Activated T-cell treated with anti-CD3 and anti-CD28 coated beads, Interleukin-2, amount 50 U/mL, for 24 hours (primary cell): ENCODE measurements around the gene FXYD1.
"Not testable (repeated sequence)": the region's sequence is repeated elsewhere in the genome, so short reads cannot be mapped to it uniquely, and the experiment has no call there.

Experiments used
- DNase-seq: peaks from one replicate; pipeline ENCODE4 v3.0.0-alpha.2; 2020
- H3K27ac Mint-ChIP-seq: 2 replicates; pipeline ENCODE4 v1.8.0; 2020; ENCODE audit warnings: mild to moderate bottlenecking, mixed read lengths
- H3K27me3 Mint-ChIP-seq: 2 replicates; pipeline ENCODE4 v1.8.0; 2020; ENCODE audit warnings: mixed read lengths
- H3K36me3 Mint-ChIP-seq: 2 replicates; pipeline ENCODE4 v1.8.0; 2020; ENCODE audit warnings: low read depth, mixed read lengths
- H3K4me1 Mint-ChIP-seq: 2 replicates; pipeline ENCODE4 v1.8.0; 2020; ENCODE audit warnings: low read depth, mixed read lengths
- H3K4me3 Mint-ChIP-seq: 2 replicates; pipeline ENCODE4 v1.8.0; 2020; ENCODE audit warnings: mild to moderate bottlenecking, moderate library complexity, mixed read lengths
- H3K9me3 Mint-ChIP-seq: 2 replicates; pipeline ENCODE4 v1.8.0; 2020; ENCODE audit warnings: mixed read lengths

The FXYD1 gene

DNA sequence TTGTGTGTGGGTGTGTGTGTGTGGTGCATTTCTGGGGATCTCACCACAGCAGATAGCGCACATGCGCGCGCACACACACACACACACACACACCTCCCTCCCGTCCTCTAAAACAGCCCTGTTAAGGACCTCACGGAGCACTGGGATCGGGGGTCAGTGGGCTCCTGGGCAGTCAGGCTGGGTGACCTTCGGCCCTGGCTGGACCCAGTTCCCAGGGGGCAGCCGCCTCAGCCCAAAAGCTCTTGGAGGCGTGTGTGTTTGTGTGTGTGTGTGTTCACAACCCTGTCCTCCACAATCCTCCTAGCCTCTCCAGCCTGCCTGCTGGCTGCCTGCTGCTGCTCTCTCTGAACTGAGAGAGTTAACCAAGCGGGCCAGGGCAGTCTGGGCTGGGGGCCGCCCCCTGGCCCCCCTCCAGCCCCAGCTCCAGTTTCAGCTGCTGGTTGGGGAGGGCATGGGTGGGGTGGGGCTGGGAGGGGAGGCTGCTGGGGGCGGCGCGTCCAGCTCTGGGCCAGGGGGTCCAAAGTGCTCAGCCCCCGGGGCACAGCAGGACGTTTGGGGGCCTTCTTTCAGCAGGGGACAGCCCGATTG is at the start of gene FXYD1:
FXYD1 (plus strand) TSS at position 520 of the 588 bp plus-strand sequence. CDS start 1,256 bp downstream, outside the sequence.
- Mint-ChIP-seq H3K27me3 (peaks cover 6% of the 10 kb centered on the region), H3K4me1 (peaks cover 32% of the 10 kb centered on the region), H3K4me3 (no peak within 1 kb of the TSS), H3K36me3 (no peaks in the 10 kb centered on the region), H3K9me3 (no peaks in the 10 kb centered on the region), H3K27ac (no peak within 1 kb of the TSS)
- no peak for DNase-seq

DNA sequence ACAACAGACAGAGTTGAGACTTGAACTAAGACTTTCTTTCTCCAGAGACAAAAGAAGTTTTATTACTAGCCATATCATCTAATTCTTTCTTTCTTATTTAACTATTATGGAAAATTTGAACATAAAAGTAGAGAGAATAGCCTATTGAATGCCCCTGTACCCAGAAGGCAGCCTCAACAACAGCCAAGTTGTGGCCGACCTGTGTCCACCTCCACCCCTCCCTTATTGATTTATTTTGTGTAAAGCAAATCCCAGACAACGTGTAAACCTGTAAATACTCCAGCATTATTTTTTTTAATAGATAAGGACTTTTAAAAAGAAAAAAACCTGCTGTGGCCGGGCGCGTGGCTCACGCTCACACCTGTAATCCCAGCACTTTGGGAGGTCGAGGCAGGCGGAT is 49.1 kb upstream of the FXYD1 start:
- no peaks in the 10 kb centered on the region for H3K9me3 Mint-ChIP-seq
- DNase-seq: no peak
- no peak overlapping the region for H3K27ac Mint-ChIP-seq
- no peak overlapping the region for H3K4me3 Mint-ChIP-seq
- no peaks in the 10 kb centered on the region for H3K36me3 Mint-ChIP-seq
- peaks cover 11% of the 10 kb centered on the region for H3K27me3 Mint-ChIP-seq
- H3K4me1 Mint-ChIP-seq: peaks cover 8% of the 10 kb centered on the region

DNA sequence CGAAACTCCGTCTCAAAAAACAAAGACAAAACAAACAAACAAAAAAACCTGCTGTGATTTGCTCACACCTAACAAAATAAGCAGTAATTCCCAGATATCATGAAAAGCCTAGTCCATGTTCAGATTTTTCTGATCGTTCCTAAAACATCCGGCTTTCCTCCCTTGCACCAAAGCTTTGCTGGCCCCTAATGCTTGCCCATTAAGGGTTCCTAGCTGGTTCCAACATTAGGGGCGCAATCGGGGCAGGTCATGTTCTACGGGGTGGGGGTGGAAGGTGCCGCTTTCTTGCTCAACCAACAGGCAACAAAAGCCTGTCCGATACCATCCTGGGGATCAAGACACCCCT is 48.5 kb upstream of the FXYD1 start:
- H3K9me3 Mint-ChIP-seq: no peaks in the 10 kb centered on the region
- peaks cover 11% of the 10 kb centered on the region for H3K27me3 Mint-ChIP-seq
- no peak for DNase-seq
- H3K27ac Mint-ChIP-seq: no peak overlapping the region
- H3K4me1 Mint-ChIP-seq: peaks cover 8% of the 10 kb centered on the region
- no peaks in the 10 kb centered on the region for H3K36me3 Mint-ChIP-seq
- no peak overlapping the region for H3K4me3 Mint-ChIP-seq

DNA sequence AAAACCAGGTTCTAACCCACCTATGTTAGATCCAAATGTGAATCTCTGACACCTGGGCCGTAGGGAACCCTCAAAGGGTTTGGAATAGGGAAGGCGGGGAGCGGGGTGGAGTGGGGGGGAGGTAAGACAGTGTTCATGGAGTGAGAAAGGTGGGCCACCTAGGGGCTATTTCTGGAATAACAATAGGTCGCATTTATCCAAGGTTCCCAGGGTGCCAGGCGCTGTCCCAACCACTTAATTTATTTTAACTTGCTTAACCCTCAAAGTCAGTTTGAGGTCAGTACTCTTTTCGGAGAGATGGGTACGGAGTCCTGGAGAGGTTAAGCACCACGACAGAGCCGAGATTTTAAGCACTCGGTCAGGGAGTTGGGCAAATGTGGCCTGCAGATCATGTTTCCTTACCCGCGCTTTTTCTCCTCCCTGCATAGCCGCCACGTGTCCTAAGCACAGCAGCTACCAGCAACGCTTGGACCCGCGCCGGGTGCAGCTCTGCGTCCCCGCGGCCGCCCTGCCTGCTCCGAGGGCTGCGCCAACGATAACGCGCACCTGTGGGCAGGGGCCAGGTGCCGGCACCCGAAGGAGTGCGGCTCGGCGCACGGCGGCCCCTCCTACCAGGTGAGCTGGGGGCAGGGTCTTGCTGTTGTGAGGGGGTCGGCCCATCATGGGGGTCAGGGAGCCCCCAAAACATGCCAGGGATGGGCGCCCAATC is 48.0 kb upstream of the FXYD1 start:
- peak; percentile 50 for DNase-seq
- peak overlapping the region; percentile 23 for H3K4me3 Mint-ChIP-seq
- no peak overlapping the region for H3K27ac Mint-ChIP-seq
- no peaks in the 10 kb centered on the region for H3K36me3 Mint-ChIP-seq
- H3K27me3 Mint-ChIP-seq: peaks cover 11% of the 10 kb centered on the region
- peaks cover 7% of the 10 kb centered on the region for H3K4me1 Mint-ChIP-seq
- no peaks in the 10 kb centered on the region for H3K9me3 Mint-ChIP-seq

DNA sequence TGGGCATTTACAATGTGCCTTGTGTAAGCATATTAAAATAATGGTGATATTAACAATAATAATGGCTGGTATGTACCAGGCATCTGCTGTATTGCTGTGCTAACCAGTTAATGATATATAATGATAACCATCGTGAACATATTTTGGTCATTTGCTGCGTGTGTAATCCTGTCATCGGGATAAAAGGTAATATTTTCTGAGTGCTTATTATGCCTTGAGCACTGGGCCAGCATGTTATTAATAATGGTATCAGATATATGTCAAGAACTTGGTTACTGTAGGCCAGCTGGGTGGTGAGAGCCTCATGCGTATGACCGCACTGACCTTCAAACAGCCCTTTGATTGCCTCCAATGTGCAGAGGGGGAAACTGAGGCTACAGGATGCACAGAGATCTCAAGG is 45.2 kb upstream of the FXYD1 start:
- Mint-ChIP-seq H3K27me3 (peaks cover 11% of the 10 kb centered on the region), H3K4me3 (no peak overlapping the region), H3K27ac (no peak overlapping the region), H3K36me3 (no peaks in the 10 kb centered on the region), H3K4me1 (peaks cover 5% of the 10 kb centered on the region), H3K9me3 (no peaks in the 10 kb centered on the region)
- DNase-seq: no peak

DNA sequence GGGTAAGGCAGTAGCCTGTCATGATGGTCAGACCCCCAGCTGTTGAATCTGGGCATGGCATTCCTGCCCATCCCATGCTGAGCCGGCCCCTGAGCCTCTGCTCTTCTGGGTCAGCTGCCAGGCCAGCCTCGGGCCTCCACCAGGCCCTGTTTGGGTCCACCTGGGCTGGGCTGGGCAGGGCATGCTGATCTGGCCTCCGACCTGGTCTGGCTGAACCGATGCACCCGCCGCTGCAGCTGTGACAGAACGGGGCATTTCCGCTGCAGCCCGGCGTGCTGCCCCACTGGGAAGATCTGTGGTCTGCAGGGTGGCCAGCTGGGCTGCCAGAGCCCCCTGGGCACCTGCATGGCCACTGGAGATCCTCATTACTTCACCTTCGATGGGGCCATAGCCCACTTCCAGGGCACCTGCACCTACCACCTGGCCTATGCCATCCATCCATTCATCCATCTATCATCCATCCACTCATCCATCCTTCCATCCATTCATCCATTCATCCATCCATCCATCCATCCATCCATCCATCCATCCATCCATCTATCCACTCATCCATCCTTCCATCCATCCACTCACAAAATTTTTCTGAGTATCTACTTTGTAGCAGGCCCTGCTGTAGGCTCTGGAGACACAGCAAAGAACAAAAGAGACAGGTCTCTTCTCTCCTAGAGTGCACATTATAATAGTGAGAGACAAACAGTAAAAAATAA is 44.5 kb upstream of the FXYD1 start:
- H3K9me3 Mint-ChIP-seq: no peaks in the 10 kb centered on the region
- no peaks in the 10 kb centered on the region for H3K36me3 Mint-ChIP-seq
- no peak overlapping the region for H3K27ac Mint-ChIP-seq
- H3K4me1 Mint-ChIP-seq: peaks cover 5% of the 10 kb centered on the region
- DNase-seq: no peak
- H3K27me3 Mint-ChIP-seq: peaks cover 11% of the 10 kb centered on the region
- H3K4me3 Mint-ChIP-seq: no peak overlapping the region

DNA sequence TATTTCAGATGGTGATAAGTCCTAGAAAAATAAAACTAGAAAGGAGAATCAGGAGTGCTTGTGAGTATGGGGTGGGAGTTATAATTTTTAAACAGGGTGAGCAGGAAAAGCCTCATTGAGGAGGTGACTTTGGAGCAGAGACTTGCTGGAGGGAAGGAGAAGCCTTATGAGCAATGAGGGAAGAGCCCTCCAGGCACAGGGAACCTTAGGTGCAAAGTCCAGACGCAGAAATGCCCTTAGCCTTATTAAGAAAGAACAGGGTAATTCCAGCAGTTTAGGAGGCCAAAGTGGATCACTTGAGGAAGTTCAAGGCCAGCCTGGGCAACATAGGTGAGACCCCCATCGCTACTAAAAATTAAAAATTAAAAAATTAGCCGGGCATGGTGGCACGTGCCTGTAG is 44.0 kb upstream of the FXYD1 start:
- H3K27ac Mint-ChIP-seq: no peak overlapping the region
- H3K4me3 Mint-ChIP-seq: no peak overlapping the region
- no peaks in the 10 kb centered on the region for H3K36me3 Mint-ChIP-seq
- H3K27me3 Mint-ChIP-seq: peaks cover 11% of the 10 kb centered on the region
- H3K4me1 Mint-ChIP-seq: peaks cover 5% of the 10 kb centered on the region
- no peak for DNase-seq
- H3K9me3 Mint-ChIP-seq: no peaks in the 10 kb centered on the region

DNA sequence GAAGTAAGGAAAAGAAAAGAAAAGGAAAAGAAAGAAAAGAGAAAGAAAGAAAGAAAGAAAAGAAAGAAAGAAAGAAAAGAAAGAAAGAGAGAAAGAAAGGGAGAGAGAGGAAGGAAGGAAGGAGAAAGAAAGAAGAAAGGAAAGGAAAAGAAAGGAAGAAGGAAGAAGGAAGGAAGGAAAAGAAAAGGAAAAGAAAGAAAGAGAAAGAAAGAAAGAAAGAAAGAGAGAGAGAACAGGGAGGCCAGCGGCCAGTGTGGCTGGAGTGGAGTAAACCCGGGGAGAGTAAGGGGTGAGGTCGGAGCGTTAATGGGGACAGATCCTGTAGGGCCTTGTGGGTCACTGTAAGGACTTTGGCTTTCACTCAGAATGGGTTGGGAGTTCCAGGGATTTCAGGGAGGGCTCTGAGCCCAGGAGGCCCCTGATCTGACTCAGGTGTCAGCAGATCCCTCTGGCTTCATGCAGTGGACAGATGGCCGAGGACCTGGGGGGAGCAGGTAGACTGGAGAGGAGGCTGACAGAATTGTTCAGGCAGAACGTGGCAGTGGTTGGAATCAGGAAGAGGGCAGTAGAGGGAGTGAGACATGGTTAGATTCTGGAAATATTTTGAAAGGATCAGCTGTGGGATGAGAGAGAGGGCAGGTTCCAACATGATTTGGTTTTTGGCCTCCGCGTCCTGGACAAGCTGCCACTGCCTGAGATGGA is 42.8 kb upstream of the FXYD1 start:
- no peaks in the 10 kb centered on the region for H3K9me3 Mint-ChIP-seq
- no peaks in the 10 kb centered on the region for H3K4me1 Mint-ChIP-seq
- no peak overlapping the region for H3K4me3 Mint-ChIP-seq
- no peak for DNase-seq
- H3K27ac Mint-ChIP-seq: no peak overlapping the region
- H3K27me3 Mint-ChIP-seq: peaks cover 3% of the 10 kb centered on the region
- no peaks in the 10 kb centered on the region for H3K36me3 Mint-ChIP-seq

DNA sequence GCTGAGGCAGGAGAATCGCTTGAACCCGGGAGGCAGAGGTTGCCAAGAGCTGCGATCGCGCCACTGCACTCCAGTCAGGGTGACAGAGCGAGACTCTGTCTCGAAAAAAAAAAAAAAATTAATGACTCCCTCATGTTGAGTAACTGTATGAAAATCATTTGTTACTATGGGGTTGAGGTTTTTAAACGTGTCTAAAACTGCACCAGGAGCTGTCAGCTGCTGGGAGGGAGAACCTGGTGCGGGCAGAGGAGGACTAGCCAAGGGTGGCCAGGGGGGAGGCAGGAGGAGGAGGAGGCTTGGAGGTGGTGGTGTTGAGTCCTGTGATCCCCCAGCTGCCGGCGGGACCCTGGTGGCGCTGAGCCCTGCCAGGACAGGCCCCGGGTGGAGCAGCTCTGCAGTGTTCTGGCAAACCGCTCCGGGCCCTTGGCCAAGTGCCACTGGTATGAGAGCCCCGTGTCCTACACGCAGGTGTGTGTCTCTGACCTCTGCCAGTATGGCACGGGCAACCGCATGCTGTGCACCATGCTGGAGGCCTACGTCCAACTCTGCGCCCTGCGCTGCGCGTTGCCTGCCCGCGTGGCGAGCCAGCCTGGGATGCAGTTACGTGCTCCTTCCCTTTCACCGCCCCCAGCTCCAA is 40.1 kb upstream of the FXYD1 start:
- Mint-ChIP-seq H3K27me3 (no peaks in the 10 kb centered on the region), H3K36me3 (no peaks in the 10 kb centered on the region), H3K9me3 (no peaks in the 10 kb centered on the region), H3K4me3 (no peak overlapping the region), H3K4me1 (no peaks in the 10 kb centered on the region), H3K27ac (no peak overlapping the region)
- no peak for DNase-seq

DNA sequence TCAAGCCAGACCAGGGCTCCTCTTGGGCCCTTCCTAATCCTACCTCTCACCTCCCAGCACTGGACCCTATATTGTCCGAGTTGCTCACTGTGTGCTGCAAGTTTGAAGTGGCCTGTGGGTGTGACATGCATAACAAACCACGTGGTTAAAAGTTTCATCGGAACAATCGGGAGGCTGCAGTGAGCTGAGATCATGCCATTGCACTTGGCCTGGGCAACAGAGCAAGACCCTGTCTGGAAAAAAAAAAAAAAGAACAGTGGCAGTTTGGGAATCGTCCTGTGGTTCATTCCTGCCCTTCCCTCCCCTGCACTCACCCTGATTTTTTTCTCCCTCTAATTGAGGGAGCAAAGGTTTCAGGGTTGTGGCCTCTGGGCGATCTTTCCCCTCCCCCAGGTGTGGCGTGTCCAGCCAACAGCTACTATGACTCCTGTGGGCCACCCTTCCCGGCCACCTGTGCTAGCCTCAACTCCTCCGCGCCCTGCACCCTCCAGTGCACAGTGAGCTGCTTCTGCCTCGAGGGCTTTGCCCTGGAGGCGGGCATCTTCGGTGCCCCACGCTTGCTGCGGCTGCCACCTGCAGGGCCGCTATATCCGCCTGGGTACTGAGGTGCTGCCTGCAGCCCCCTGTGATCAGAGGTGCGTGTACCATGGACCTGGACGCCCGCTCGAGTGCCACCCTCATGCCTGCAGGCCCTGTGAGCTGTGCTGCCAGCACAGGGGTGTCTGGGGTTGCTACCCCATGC is 39.3 kb upstream of the FXYD1 start:
- Mint-ChIP-seq H3K27ac (no peak overlapping the region), H3K9me3 (no peaks in the 10 kb centered on the region), H3K4me1 (no peaks in the 10 kb centered on the region), H3K4me3 (no peak overlapping the region), H3K36me3 (no peaks in the 10 kb centered on the region), H3K27me3 (no peaks in the 10 kb centered on the region)
- DNase-seq: no peak

DNA sequence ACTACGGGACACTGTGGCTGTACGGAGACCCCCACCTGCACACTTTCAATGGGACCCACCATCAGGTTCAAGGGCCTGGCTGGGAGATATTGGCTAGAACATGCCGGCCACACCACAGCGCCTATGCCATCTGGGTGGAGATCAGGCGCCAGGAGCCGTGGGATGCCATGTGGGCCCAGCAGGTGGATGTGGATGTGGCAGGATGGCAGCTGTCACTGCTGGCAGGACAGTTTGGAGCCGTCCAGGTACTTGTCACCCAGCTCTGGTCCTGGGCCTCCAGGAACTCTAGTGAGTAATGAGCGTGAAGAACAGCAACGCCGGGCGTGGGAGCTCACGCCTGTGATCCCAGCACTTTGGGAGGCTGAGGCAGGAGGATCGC is 38.7 kb upstream of the FXYD1 start:
- Mint-ChIP-seq H3K4me3 (no peak overlapping the region), H3K36me3 (no peaks in the 10 kb centered on the region), H3K27me3 (no peaks in the 10 kb centered on the region), H3K4me1 (no peaks in the 10 kb centered on the region), H3K9me3 (no peaks in the 10 kb centered on the region), H3K27ac (no peak overlapping the region)
- no peak for DNase-seq

DNA sequence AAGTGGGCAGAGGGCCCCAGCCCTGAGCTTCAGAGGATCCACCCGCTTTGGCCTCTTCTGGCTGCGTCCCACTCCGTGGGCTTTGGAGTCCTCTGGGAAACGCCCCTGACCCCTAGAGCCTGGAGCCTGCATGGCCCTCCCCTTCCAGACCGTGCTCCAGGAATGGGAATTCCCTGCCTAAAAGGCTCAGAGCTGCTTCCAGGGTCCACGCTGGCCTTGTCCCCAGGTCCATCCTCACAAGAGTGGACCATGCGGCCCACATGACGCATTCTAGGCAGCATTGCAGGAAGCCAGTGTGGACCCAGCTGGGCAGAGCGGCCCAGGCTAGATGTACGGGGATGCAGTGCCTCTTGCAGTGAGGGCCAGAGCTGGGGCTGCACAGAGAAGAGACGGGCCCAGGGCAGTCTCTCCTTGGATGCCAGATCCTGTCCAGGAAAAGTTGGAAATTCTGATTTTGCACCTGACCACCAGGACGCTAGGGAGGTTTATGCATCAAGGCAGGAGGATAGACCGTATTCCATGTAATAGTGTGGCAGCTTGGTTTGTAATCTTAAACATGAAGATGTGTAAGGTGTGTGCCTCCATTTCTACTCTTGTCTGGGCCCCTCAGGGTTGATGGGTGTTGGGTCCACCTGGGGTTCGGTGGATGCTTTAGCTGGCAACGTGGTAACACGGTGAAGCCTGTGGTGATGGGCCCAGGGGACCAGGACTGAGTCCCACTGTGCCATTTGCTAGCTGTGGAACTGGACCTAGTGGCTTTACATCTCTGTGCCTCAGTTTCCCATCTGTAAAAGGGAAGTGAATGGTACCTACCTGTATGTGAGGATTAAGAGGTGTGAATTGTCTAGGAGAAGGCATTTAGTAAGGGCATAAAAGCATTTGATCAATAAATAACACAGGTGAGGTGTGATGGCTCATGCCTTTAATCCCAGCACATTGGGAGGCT is 37.8 kb upstream of the FXYD1 start:
- Mint-ChIP-seq H3K27me3 (no peaks in the 10 kb centered on the region), H3K4me1 (no peaks in the 10 kb centered on the region), H3K36me3 (no peaks in the 10 kb centered on the region), H3K4me3 (no peak overlapping the region), H3K9me3 (no peaks in the 10 kb centered on the region), H3K27ac (no peak overlapping the region)
- DNase-seq: no peak

DNA sequence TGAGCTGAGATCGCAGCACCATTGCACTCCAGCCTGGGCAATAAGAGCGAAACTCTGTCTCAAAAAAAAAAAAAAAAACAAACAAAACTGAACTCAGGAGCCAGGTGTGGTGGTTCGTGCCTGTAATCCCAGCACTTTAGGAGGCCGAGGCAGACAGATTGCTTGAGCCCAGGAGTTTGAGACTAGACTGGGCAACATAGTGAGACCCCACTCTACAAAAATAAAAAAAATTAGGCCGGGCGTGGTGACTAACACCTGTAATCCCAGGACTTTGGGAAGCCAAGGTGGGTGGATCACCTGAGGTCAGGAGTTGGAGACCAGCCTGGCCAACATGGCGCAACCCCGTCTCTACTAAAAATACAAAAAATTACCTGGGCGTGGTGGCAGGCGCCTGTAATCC is 36.7 kb upstream of the FXYD1 start:
- H3K4me3 Mint-ChIP-seq, H3K9me3 Mint-ChIP-seq, H3K27me3 Mint-ChIP-seq, H3K27ac Mint-ChIP-seq, DNase-seq, H3K36me3 Mint-ChIP-seq, H3K4me1 Mint-ChIP-seq: not testable (repeated sequence)
